GM18519 (cell line): ENCODE data around the gene RREB1.

Experiments used
- ATAC-seq: cut with Tn5 transposase; IDR thresholded peaks from one replicate; pipeline ENCODE4 v1.9.1; 2021; ENCODE audit warnings: mild to moderate bottlenecking, moderate library complexity; ENCODE audit not compliant: unreplicated experiment, low FRiP score

RREB1 gene

GRCh38 chr6:7107578-7108195 lies at the start of gene RREB1:
Gene RREB1 (plus strand): TSS chr6:7107961. CDS start chr6:7181912, 73,951 bp downstream.
- peak; percentile 38 for ATAC-seq

- no peak for ATAC-seq
Measured at GRCh38 chr6:7058250-7058923, 49.4 kb upstream of the RREB1 start.

GRCh38 chr6:7060769-7061516 lies 46.8 kb upstream of the RREB1 start:
- no peak for ATAC-seq

- ATAC-seq, result no peak
Measured at GRCh38 chr6:7062451-7063162, 45.2 kb upstream of the RREB1 start.

- no peak for ATAC-seq
Measured at GRCh38 chr6:7067305-7067704, 40.5 kb upstream of the RREB1 start.

GRCh38 chr6:7071405-7071804 lies 36.4 kb upstream of the RREB1 start:
- no peak for ATAC-seq

GRCh38 chr6:7073082-7073820 lies 34.5 kb upstream of the RREB1 start:
- no peak for ATAC-seq

GRCh38 chr6:7073821-7074525 lies 33.8 kb upstream of the RREB1 start:
- ATAC-seq, result peak; percentile 96

- no peak for ATAC-seq
Measured at GRCh38 chr6:7074870-7075269, 32.9 kb upstream of the RREB1 start.

- no peak for ATAC-seq
Measured at GRCh38 chr6:7075341-7076000, 32.3 kb upstream of the RREB1 start.

- ATAC-seq, result no peak
Measured at GRCh38 chr6:7077856-7078255, 29.9 kb upstream of the RREB1 start.

GRCh38 chr6:7078856-7079255 lies 28.9 kb upstream of the RREB1 start:
- no peak for ATAC-seq

GRCh38 chr6:7080311-7080710 lies 27.4 kb upstream of the RREB1 start:
- ATAC-seq, result no peak

- ATAC-seq, result no peak
Measured at GRCh38 chr6:7085911-7086310, 21.9 kb upstream of the RREB1 start.

GRCh38 chr6:7086488-7086887 lies 21.3 kb upstream of the RREB1 start:
- ATAC-seq, result peak; percentile 37

- ATAC-seq, result no peak
Measured at GRCh38 chr6:7087066-7087465, 20.7 kb upstream of the RREB1 start.

- ATAC-seq, result peak; percentile 43
Measured at GRCh38 chr6:7087491-7087979, 20.2 kb upstream of the RREB1 start.

- ATAC-seq, result no peak
Measured at GRCh38 chr6:7088076-7088742, 19.6 kb upstream of the RREB1 start.
